Neural progenitor cell (in vitro differentiated cells): ENCODE data around the gene HCRTR1.

Source experiments
- CTCF ChIP-seq: fragments of 200-600 bp; sonication (generic); IDR thresholded peaks from 2 replicates; pipeline ENCODE4 v1.5.1; 2017; ENCODE audit warnings: antibody characterized with exemption, mild to moderate bottlenecking
- EZH2 ChIP-seq: fragments of 200-600 bp; sonication (generic); IDR thresholded peaks from 2 replicates; pipeline ENCODE4 v1.6.1; 2017; ENCODE audit warnings: antibody characterized with exemption, mild to moderate bottlenecking, moderate library complexity
- EZH2phosphoT487 ChIP-seq: fragments of 200-600 bp; sonication (generic); IDR thresholded peaks from 2 replicates; pipeline ENCODE4 v1.6.1; 2017; ENCODE audit warnings: antibody characterized with exemption

DNA sequence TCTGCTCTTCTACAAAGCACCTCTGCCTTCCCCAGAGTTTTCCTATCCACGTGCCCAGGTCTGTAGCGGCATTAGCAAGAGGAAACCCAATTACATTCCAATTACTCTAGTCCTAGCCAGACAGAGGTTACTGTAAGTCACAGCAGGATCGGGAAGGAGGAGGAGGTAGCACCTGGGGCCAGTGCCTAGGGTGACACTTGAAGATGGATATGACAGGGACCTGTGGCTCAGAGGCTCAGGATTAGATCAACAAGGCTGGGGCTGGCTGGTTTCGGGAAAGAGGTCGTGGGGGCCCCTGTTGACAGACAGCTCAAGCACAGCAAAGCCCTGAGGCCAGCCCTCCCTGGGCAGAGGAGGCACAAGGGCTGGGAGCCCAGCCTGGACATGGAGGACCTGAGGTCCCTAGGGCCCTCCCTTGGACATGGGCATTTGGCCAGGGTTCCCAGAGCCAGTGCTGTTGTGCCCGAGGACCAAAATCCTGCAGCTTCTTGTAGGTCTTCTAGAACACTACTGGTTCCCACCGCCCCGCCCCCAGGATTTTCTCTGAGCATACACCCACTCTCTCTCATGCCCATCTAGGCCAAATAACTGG lies 3.0 kb upstream of the HCRTR1 start:
- TF ChIP-seq CTCF (no peak), EZH2 (no peak), EZH2phosphoT487 (no peak)
